ENCODE data around the gene CDK5R2.

Gene CDK5R2

DNA sequence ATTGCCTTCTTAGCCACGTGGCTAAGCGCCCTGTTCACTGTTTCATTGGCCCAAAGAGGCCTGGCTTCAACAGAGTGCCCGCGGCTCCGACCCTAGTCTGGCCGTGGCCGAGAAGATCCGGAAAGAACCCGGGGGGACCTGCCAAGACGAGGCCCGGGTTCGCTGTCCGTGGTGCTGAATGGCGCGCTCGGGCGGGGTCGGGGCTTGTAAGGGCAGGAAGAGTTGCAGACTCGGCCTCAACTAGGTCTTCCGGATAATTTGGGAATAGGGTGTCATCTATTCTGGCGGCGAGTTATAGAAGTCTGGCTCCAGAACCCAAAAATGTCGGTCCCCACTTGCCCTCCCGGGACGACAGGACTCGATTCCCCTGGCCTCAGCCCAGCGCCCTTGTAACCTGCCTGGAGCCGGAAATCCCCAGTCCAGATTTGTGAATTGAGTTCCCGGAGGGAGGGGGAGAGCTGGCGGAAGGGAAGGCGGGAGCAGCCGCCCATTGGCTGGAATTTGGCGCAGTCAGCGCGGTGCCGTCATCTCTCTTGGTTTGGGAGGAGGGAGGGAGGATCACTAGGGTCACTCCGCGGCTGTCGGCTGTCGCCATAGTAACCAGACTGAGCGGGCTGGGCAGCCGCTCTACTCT, 3.5 kb downstream of the CDK5R2 start:
- DNase-seq = peak; percentile 60

DNA sequence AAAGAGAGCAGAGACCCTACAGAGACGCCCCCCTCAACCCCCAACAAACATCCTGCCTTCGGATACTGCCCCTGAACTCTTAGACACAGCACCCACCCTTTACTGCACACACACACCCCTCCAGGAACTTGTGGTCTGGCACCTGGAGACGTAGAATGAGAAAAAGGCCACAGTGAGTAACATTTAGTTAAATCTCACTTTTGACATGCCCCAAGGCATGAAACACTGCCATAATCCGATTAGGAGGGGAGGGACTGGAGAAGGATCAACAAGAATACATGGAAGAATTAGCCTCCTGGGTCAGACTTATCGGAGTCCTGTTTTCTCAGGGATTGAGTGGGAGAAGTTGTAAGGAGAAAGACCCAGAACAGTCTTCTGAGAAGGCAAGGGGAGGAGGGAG, 4.1 kb downstream of the CDK5R2 start:
- no peak for DNase-seq

DNA sequence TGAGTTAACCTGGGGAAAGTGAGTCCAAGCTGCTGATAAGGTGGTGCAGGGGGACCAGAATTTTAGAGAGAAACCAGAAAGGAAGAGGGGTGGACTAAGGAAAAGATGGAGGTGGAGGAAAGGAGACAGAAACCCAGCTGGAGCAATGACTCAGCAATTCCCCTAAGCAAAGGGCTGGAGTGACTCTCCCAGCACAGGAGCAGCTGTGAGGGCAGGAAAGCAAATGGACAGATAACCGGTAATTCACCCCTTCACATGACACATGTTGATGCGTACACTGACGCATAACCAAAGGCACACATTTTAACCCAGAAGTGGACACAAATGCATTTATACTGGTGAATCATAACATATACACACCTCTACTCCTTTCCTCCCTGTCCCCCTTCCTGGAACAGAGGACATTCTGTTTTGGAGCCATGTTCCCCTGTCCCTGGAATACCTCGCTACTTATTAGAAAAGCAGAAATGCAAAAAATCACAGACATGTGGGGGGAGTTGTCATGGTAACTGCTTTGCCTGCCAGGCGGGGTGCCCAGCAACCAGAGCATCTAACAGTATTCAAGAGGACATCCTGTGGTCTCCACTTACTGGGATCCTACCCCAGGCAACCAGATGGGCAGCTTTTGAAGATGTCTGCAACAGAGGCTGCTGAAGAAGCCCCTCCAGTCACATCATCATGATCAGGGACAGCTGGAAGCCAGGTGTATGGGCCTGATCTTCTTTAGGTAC, 4.7 kb downstream of the CDK5R2 start:
- no peak for DNase-seq

DNA sequence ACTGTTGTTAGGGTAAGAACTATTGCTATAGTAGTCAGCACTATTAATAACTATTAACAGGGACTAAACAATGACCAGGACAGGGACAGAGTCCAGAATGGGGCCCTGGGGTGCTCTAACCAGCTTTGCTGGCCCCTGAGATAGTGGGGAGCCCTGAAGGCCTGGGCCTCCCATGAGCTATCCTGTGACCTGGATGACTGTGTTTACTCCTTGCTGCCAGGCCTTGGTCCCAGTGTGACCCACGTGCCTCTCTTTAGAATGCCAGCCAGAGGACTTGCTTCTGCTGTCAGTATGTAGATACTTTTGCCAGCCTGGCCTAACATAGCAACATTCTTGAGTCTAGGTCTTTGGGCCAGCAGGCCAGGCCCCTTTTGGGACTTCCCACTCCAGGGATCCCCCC, 11.4 kb downstream of the CDK5R2 start:
- no peak for DNase-seq

DNA sequence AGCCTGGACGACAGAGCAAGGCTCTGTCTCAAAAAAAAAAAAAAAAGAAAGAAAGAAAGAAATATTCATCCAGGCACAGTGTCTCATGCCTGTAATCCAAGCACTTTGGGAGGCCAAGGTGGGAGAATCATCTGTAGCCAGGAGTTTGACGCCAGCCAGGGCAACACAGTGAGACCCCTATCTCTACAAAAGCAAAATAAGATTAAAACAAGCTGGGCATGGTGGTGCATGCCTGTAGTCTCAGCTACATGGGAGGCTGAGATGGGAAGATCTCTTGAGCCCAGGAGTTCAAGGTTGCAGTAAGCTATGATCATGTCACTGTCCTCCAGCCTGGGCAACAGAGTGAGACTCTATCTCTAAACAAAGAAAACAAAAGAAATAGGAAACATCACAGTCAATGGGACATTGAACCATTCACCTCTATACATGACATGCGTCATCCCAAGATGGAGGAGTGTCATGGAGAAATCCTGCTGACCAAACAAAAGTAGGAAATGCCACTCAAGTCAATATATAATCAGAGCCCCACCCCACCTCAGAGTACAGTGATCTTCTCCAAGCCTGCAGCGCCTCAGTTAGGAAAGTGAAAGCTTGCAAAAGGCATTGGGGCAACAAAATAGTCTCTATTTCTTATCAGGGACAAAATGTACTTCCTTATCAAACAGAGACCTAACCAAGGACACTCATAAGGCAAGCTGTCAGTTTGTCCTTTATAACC, 15.8 kb downstream of the CDK5R2 start:
- no peak for DNase-seq

DNA sequence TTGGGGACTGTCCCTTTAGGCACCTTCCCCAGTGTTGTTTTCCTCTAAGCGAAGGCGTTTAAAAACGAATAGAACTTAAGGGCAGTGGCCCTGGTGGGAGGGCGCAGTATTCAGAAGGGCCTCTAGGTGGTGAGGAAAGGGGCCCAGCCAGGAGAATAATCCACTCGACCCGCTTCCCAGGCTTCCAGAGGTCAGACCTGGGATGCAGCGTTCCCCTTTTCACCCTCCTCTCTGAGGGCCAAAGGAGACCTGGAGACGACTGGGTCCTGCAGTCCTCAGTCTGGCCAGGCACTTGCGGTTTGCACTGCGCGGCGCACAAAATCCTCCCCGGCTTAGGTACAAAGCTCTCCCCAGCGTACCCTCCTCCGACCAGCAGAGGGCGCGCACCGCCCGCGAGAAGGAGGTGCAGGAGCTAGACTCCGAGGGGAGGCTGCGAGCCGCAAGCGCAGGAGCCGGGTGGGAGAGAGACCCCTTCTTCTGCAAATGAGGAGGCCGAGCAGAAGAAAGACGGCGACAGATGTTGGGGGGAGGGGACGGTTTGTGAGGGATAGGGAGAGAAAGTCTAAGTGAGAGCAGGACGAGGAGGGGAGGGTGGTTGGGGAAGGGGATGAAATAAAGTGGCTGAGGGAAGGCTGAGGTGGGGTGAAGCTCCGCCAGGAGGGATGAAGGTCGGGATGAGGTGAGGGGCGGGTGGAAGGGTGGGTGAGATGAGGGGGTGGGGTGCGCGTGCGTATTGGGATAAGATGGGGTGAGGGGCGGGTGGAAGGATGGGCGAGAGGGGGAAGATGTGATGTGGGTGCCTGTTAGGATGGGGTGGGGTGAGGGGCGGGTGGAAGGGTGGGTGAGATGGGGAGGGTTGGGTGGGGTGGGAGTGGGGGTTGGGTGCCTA, 20.6 kb downstream of the CDK5R2 start:
- DNase-seq = peak; percentile 86

DNA sequence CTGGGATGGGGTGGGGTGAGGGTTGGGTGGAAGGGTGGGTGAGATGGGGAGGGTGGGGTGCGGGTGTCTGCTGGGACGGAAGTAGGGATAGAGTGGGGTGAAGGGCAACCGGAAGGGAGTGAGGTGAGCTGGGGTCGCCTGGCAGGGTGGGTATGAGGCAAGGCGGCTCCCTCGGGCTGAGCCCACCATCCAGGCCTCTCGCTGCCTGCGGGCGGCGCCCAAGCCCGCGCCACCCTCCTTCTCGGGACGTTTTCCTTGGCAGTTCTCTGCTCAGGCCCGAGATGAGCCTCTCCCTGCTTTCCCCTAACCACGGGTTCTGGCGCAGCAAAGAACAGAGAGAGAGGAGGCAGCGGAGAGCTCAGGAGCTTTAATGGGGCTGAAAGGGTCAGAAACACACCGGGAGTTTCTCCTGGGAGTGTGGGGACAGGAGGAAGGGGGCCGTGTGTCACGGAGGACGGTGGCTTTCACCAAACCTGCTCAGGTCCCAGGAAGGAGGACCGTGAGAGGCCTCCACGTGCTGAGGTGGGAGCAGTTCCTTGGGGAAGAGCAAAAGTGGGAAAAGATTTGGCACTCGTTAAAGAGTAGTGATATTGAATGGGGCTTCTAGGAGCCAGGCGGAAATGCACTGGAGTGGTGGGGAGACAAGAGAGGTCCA, 21.4 kb downstream of the CDK5R2 start:
- no peak for DNase-seq

DNA sequence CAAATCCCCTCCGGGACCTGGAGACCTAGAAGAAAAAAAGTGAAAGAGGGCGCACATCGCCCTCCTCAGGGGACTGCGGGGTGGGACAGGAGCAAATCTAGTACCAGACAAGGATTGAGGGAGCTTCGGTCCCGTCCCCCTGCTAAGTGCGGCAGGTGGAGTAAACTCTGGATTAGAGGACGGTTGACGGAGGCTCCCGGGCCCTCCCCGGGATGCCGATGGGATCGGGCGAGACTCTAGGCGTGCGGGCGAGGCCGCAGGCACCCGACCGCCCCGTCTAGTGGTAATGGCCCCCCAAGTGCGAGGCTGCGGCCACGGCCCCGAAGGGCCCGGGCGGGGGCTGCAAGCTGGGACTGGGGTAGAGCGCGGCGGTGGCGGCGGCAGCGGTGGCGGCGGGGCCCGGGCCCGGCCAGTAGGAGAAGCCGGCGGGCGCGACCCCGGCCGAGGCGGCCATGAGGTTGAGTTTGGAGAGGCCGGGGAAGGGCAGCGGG, 22.0 kb downstream of the CDK5R2 start:
- DNase-seq = no peak

DNA sequence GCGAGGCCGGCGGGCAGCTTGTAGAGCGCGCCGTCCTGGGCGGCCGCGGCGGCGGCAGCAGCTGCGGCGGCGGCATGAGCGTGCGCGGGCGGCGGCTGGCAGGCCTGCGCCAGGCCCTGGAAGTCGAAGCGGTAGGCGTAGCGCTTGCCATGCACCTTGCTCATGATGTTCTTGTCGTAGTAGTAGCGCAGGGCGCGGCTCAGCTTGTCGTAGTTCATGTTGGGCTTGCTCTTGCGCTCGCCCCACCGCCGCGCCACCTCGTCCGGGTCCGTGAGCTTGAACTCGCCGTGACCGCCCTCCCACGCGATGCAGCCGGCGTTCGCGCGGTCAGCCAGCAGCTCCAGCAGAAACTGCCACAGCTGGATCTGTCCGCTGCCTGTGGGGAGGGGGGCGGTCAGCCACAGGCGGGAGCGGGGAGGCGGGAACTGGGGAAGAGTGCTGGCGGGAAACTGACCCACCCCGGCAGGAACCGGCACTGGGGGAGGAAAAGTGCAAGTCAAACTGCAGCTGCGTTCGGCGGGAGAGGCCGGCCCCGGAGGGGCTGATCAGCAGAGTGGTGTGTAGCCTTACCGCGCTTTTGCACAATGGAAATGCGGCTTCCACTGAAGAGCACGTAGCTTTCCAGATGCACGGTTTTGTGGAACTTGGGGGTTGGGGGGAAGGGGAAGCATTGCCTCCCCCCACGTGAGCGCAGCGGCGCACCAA, 22.6 kb downstream of the CDK5R2 start:
- no peak for DNase-seq

DNA sequence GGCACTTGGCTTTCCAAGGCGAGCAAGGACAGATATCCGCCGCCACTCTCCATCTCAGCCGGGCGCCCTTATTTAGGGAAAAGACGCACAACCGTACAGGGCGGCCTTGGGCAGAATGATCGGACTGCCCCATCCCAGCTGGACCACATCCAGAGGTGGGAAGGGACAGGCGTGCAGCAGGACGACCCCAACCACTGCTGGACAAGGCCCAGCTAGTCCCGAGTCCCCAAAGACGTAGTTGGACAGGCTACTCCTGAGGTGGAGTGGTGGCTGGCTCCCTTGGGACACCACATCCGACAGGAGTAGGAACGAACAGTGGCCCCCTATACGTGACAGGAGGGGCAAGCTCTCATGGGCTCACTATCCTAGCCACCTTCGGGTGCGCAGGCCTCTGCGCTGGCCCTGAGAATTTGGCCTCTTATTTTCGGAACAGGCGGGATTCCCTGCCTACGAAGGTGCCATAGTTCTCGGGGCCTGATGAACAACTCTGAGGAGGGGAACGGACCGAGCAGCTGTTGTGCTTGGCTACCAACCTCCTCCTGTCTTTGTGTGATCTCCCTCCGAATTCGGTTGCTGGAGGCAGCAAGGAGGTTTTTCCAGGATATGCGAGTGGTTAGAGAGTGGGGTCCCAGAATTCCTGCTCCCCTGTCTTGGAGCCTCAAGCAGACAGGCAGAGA, 23.3 kb downstream of the CDK5R2 start:
- DNase-seq = no peak

DNA sequence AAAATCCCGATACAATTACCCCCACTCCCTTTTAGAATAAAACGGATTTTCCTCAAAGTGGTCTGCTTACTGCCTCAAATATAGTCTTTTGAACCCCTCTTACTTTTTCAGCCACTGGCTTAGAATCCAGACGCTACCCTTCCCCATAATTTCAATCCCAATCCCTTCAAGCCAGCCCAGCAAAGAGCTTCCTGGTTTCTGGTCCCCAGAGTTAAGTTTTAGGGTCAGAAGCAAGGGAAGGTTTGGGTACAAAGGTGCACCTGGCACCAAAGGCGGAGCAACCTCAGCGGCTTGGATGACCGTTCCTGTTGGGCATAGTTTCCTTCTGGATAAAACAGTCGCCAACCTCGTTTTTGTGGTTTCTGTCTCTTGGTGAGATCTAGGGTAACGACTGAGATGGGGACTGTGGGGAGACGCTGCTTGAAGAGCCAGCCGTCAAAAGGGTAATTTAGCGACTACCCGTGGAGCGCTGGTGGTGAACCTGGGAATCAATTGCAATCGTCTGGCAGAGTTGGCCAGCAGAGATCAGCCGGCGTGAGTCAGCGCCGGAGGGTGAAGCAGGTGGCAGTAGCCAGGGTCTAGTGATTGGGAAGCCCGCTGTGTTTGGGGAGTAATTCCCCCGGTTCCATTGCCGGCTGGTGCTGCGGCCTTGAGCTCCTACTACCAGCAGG, 23.9 kb downstream of the CDK5R2 start:
- DNase-seq = no peak

DNA sequence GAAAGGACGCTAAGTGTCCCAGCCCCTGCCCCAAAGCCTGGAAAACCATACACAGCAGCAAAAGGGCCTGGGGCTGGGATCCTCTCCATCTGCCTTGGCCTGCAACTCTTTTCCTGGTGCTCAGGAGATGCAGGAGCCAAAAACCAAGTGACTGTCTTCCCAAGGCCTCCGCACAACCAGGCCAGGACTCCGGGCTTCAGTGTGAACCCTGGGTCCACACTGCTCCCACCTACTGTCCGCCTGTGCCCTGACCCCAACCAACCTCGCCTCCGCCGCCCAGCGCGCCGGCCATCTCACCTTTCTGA, 24.4 kb downstream of the CDK5R2 start:
- no peak for DNase-seq

DNA sequence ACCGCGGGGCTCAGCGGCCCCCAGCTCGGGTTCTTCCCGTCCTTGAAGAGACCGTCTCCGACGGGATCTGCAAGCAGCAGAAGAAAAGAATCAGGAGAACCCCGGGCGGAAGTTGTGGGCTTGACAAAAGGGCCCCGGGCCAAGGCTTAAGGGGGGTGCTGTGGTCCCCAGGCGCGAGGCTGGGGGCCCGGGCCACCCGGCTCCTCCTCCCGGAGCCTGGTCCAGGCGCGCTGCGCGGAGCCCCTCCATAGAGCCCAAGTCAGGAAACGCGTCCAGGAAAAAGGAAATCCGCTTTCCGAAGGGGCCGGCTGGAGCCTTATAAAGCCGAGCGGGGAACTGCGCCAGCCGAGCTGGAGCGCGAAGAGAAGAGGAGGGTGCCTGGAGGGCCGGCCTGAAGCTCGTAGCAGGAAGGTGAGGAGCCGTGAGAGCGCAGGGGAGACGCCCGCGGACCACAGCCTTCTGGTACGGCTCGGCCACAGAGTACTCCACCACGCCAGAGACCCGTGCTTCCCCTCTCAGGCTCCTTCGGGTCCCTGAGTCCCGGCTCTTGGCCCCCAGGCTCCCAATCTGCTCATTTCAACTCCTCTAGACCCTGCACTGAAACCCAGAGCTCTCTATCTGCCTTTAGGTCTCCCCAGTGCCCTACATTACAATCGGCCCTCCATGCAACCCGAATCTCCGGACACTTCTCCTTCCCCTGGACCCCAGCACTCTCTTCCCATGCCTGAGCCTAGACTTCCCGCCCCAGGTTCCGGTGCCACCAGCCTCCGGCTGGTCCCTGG, 25.0 kb downstream of the CDK5R2 start:
- no peak for DNase-seq

DNA sequence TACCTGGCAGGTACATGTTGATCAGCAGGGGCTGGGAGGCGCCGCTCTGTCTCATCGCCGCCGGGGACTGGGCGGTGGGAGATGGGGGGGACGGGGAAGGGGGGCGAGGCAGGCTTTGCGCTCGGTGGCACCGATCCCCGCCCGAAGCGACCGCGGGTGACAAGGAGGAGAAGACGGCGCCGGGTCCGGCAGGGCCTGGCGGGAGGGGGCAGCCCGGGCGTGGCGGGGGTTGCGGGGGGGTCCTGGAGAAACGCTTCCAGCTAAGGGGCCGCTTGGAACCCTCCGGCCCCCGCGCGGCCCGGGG, 25.5 kb downstream of the CDK5R2 start, which contains the start of gene FEV:
TSS of gene FEV (minus strand) at position 164 of the 304 bp plus-strand sequence. CDS start at position 55, 109 bp downstream.
- DNase-seq = no peak

DNA sequence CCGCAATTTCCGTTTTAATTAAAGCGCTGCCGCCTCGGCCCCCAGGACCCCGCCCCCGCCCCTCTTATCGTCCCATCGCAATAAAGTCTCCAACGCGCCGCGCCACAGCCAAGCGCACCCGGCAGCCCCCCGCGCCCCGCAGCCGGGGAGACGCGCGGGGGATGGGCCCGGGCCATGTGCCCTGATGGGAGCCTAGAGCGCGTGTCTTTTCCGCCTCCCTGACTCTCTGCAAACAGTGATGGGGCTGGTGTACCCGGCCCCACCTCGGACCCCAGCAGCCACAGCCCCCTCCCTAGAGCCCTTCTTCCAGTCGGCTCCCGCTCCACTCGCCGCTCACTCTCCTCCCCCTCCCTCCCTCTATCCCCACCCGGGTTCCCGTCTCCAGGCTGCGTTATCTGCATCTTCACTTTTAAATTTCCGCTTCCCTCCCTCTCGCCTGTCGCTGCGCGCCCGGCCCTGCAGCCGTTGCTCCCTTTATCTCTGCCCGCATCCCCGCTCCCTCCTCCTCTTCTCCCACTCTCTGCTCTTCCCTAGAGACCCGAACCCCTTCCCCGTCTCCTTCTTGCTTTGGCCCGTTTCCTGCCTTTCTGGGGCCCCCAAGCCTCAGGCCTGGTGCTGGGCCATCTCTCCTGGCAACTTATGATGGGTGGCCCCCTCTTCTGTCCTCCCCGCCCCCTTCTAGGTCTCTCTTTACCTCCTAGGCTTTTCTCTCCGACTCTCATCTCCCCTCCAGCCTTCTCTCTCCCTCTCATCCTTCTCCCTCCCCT, 26.0 kb downstream of the CDK5R2 start:
- no peak for DNase-seq

DNA sequence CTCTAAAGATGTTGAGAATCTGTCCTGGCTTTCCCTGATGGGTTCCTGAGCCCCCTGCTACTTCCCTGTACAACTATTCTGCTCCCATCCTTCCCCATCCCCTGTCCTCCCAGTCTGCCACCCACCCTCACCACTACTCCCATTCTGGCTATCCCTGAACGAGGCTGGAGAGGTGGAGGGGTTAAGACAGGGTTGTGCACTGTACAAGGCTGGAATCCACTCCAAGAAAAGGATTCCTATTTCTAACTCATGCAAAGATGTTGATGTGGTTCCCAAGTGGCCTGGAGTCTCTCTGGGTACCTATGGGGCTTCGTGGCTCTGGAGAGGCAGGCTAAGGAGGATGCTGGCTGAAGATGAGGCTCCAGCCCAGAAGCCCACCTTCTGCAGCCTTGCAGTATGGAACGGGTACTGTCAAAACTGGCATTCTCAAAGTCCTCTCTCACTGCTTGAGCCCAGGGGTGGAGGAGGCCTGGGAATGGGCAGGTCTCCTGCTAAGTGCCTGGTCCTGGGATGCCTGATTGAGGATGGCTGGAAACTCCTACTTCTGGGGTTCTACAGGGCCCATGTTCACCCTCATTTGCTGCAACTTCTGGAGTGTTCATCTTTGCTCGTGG, 26.8 kb downstream of the CDK5R2 start:
- DNase-seq = no peak

DNA sequence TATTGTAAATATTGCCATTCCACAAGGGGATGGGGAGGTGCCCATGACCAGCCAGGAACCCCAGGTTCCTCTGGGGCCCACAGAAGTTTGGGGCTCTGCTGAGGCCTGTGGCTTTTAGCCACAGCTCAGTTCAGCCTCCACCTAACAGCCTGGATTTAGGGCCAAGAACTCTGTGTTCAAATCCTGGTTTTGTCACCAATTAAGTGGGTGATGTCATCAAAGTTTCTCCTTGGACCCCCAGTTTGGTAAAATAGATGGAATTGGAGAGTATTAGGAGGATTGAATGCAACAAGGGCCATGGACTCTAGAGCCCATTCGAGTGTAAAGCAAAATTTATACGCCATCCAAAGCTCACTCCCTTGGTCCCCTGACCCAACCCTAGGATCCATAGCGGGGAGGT, 28.7 kb downstream of the CDK5R2 start:
- DNase-seq = no peak

DNA sequence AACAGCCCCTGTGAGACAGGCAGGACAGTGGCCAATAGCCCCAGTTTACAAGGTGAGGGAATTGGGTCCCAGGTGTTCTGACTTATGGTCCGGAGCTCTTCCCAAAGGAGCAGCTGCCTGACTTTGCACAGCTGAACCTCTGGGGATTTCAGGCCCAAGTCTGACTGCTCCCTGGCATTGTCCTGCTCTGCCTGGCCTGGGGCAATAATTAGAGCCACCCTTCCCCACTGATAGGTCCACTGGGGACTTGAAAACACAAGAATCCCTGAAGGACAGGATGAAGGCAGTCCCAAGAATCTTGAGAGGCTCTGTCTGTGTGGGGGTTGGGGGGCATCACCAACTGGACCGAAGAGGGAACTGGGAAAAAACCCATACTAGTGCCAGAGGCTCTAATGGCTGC, 29.2 kb downstream of the CDK5R2 start:
- DNase-seq = no peak

DNA sequence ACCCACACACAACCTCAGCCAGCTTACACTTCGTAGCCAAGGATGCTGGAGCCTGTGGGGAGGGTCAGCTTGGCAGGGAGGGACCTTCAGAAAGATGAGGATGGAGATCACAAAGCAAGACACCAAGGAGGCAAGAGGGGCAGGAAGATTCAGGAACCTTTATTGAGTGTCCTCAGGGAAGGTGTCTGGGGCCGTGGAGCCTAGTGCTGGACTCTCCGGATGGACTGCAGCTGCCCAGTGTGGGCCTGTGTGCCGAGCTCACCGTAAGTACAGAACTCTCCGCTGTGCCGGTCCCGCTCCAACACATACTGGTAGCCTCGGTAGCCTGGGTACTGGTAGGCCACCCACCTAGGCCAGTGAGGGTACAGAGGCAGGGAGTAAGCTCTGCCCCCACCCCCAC, 30.6 kb downstream of the CDK5R2 start:
- no peak for DNase-seq

Data from activated CD8-positive, alpha-beta memory T cell treated with anti-CD3 and anti-CD28 coated beads, Interleukin-2, amount 50 U/mL, for 4 hours (primary cell).